HEK293 (cell line): ENCODE results near the gene RTP5.
"Not testable (repeated sequence)": the region's sequence is repeated elsewhere in the genome, so short reads cannot be mapped to it uniquely, and the experiment has no call there.

Source experiments
- ZFP3 ChIP-seq: fragments of 450-650 bp; formaldehyde crosslinking; IDR thresholded peaks from 2 replicates; pipeline ENCODE4 v1.5.1; 2016; ENCODE audit warnings: low read depth, missing biosample characterization, missing genetic modification characterization
- ZNF274 ChIP-seq, 2 experiments: fragments of 200-500 bp in 1 of 2; fragments of 450-650 bp in 1 of 2; sonication (Bioruptor generic) in 1 of 2; formaldehyde crosslinking in 1 of 2; IDR thresholded peaks; 2 replicates each; pipeline versions ENCODE4 v1.5.1 to v1.6.1; 2014 to 2016; ENCODE audit warnings: borderline replicate concordance in 1 of 2, inconsistent platforms in 1 of 2, low read length in 1 of 2, missing biosample characterization in 1 of 2, missing genetic modification characterization in 1 of 2
- ZNF560 ChIP-seq: fragments of 450-650 bp; formaldehyde crosslinking; IDR thresholded peaks from 2 replicates; pipeline ENCODE4 v1.5.1; 2017; ENCODE audit warnings: missing biosample characterization, missing genetic modification characterization, borderline replicate concordance
- TF ChIP-seq, protein P1 (sequence below): fragments of 450-650 bp; formaldehyde crosslinking; IDR thresholded peaks from 2 replicates; pipeline ENCODE4 v1.5.1; 2016; ENCODE audit warnings: missing biosample characterization, missing genetic modification characterization, low read depth
- TF ChIP-seq, protein P2 (sequence below): fragments of 450-650 bp; formaldehyde crosslinking; IDR thresholded peaks from 2 replicates; pipeline ENCODE4 v1.5.1; 2016; ENCODE audit warnings: missing biosample characterization, missing genetic modification characterization
- TF ChIP-seq, protein P3 (sequence below): fragments of 450-650 bp; formaldehyde crosslinking; IDR thresholded peaks from 2 replicates; pipeline ENCODE4 v1.5.1; 2016; ENCODE audit warnings: missing biosample characterization, missing genetic modification characterization

DNA sequence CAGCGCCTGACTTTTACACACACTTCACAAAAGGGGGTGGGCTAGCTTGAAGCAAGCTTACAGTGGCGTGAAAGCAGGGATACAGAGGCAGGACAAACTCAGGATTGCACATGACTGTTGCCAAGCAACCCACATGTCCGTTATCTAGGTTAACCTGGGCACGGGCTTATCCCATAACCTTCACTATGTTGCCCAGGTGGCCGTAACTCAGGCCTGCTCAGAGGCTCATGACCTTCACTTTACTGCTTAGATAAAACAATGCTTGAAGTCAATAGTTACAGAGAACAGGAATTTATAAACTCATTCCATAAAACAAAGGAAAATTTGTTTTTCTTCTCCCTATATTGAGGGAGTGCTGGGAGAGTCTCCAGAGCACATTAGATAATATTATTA, 36.8 kb downstream of the RTP5 start:
- TF ChIP-seq ZNF560; ZNF274 (IDR thresholded peaks at IDR 0.05; ENCODE audit: low read length); ZNF274 (tag by site-specific recombination; IDR thresholded peaks at IDR 0.05; ENCODE audit: borderline replicate concordance); ZFP3 (tag by site-specific recombination): not testable (repeated sequence)
- TF ChIP-seq, protein P1, sequence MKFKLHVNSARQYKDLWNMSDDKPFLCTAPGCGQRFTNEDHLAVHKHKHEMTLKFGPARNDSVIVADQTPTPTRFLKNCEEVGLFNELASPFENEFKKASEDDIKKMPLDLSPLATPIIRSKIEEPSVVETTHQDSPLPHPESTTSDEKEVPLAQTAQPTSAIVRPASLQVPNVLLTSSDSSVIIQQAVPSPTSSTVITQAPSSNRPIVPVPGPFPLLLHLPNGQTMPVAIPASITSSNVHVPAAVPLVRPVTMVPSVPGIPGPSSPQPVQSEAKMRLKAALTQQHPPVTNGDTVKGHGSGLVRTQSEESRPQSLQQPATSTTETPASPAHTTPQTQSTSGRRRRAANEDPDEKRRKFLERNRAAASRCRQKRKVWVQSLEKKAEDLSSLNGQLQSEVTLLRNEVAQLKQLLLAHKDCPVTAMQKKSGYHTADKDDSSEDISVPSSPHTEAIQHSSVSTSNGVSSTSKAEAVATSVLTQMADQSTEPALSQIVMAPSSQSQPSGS, result not testable (repeated sequence)
- TF ChIP-seq, protein P2, sequence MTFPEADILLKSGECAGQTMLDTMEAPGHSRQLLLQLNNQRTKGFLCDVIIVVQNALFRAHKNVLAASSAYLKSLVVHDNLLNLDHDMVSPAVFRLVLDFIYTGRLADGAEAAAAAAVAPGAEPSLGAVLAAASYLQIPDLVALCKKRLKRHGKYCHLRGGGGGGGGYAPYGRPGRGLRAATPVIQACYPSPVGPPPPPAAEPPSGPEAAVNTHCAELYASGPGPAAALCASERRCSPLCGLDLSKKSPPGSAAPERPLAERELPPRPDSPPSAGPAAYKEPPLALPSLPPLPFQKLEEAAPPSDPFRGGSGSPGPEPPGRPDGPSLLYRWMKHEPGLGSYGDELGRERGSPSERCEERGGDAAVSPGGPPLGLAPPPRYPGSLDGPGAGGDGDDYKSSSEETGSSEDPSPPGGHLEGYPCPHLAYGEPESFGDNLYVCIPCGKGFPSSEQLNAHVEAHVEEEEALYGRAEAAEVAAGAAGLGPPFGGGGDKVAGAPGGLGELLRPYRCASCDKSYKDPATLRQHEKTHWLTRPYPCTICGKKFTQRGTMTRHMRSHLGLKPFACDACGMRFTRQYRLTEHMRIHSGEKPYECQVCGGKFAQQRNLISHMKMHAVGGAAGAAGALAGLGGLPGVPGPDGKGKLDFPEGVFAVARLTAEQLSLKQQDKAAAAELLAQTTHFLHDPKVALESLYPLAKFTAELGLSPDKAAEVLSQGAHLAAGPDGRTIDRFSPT (tag by site-specific recombination), result not testable (repeated sequence)
- TF ChIP-seq, protein P3, sequence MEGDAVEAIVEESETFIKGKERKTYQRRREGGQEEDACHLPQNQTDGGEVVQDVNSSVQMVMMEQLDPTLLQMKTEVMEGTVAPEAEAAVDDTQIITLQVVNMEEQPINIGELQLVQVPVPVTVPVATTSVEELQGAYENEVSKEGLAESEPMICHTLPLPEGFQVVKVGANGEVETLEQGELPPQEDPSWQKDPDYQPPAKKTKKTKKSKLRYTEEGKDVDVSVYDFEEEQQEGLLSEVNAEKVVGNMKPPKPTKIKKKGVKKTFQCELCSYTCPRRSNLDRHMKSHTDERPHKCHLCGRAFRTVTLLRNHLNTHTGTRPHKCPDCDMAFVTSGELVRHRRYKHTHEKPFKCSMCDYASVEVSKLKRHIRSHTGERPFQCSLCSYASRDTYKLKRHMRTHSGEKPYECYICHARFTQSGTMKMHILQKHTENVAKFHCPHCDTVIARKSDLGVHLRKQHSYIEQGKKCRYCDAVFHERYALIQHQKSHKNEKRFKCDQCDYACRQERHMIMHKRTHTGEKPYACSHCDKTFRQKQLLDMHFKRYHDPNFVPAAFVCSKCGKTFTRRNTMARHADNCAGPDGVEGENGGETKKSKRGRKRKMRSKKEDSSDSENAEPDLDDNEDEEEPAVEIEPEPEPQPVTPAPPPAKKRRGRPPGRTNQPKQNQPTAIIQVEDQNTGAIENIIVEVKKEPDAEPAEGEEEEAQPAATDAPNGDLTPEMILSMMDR (tag by site-specific recombination), result not testable (repeated sequence)
